ACC112 (cell line): Measurements from ENCODE around the gene NNMT.
A peak's percentile ranks its signal among the peaks of the same experiment; 100 is the strongest.

Source experiments
- H2AFZ ChIP-seq: fragments of 200-600 bp; sonication (generic); one replicate; pipeline ENCODE4 v1.6.0; 2017; ENCODE audit warnings: antibody characterized with exemption, low read length; ENCODE audit not compliant: unreplicated experiment
- H3K27ac ChIP-seq: fragments of 200-600 bp; sonication (generic); 2 replicates; pipeline ENCODE4 v1.5.1; 2014; ENCODE audit warnings: low read depth, mild to moderate bottlenecking, antibody characterized with exemption, low read length, moderate library complexity
- H3K27me3 ChIP-seq: fragments of 200-600 bp; sonication (generic); 2 replicates; pipeline ENCODE4 v1.6.1; 2014; ENCODE audit warnings: mild to moderate bottlenecking, antibody characterized with exemption, low read length, moderate library complexity, mixed read lengths; ENCODE audit not compliant: insufficient read depth
- H3K36me3 ChIP-seq: fragments of 200-600 bp; sonication (generic); 2 replicates; pipeline ENCODE4 v1.6.1; 2016; ENCODE audit warnings: mild to moderate bottlenecking, antibody characterized with exemption, low read length, moderate library complexity, mixed read lengths; ENCODE audit not compliant: insufficient read depth
- H3K4me1 ChIP-seq: fragments of 200-600 bp; sonication (generic); one replicate; pipeline ENCODE4 v1.6.1; 2016; ENCODE audit warnings: low read length, mixed read lengths; ENCODE audit not compliant: insufficient read depth, unreplicated experiment, control insufficient read depth
- H3K4me3 ChIP-seq: fragments of 200-600 bp; sonication (generic); 2 replicates; pipeline ENCODE4 v1.5.1; 2014; ENCODE audit warnings: mild to moderate bottlenecking, low read depth, low read length
- H3K79me2 ChIP-seq: fragments of 200-600 bp; sonication (generic); one replicate; pipeline ENCODE4 v1.6.0; 2016; ENCODE audit warnings: low read length; ENCODE audit not compliant: control insufficient read depth, unreplicated experiment, insufficient read depth

NNMT gene

DNA sequence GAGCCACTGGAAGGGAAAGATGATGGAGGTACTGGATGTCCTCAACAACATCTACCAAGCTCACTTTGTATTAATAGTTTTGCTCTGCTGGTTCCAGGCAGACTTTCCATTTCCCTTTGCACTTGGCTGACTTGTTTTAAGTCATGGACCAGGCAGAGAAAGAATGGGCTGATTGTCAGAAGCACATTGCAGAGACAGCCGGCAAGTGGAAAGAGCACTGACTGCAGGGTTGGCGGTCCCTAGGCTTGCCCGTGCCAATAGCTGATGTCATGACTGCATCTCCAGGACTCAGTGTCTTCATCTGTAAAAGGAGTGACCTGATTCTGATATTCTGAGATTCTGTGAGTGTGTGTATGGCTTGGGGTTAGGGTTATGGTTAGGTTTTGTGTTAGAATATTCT, 20.9 kb upstream of the NNMT start:
- Histone ChIP-seq H3K27ac (no peak overlapping the region), H3K79me2 (no peaks in the 10 kb centered on the region), H3K36me3 (no peaks in the 10 kb centered on the region), H2AFZ (no peak overlapping the region), H3K4me3 (no peak overlapping the region), H3K4me1 (peaks cover 10% of the 10 kb centered on the region), H3K27me3 (no peaks in the 10 kb centered on the region)

DNA sequence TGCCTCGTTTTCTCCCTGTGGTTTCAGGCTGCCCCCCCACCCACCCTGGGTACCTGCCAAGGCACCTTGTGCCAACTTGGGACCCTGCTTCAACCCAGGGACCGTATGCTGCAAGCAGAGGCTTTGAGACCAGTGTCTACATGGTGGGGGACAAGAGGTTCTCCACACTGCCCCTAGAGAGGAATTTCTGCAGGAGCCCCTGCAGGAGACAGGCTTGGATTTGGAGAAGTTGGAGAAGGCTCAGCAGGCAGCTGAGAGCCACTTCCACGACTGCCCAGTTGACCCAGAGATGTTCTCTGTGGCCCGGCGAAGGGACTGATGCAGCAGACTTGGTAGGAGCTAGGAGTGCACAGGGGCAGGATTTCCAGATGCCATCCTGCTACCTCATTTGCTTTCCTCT, 20.1 kb upstream of the NNMT start:
- H3K4me3 ChIP-seq: no peak overlapping the region

DNA sequence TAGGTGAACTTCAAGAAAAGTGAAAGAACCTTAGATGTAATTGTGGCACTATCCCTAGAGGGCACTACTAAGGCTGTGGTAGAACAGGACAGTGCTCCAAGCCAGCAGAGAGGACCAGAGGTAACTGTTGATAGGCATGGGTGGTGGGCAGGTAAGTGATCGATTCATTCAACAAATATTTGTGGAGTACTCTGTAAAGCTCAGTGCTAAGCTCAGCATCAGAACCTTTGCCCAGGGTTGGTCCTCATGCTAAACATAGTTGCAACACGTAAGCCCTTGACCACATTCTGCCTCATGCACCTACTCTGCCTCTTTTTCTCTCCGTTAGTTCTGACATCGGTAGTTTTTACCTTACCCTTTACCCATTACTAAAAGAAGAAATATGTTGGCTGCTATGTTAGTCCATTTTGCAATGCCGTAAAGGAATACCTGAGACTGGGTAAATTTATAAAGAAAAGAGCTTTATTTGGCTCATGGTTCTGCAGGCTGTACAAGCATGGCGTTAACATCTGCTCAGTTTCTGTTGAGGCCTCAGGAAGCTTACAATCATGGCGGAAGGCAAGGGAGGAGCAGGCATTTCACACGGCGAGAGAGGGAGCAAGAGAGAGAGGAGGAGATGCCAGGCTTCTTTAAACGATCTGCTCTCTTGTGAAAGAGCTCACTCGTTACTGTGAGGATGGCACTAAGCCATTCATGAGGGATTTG, 18.4 kb upstream of the NNMT start:
- H3K4me1 ChIP-seq: peaks cover 22% of the 10 kb centered on the region
- H2AFZ ChIP-seq: no peak overlapping the region
- no peaks in the 10 kb centered on the region for H3K36me3 ChIP-seq
- no peaks in the 10 kb centered on the region for H3K79me2 ChIP-seq
- no peaks in the 10 kb centered on the region for H3K27me3 ChIP-seq
- no peak overlapping the region for H3K27ac ChIP-seq
- no peak overlapping the region for H3K4me3 ChIP-seq

More for the DNA sequence above, 20.1 kb upstream of the NNMT start:
- Histone ChIP-seq H3K27me3 (no peaks in the 10 kb centered on the region), H3K79me2 (no peaks in the 10 kb centered on the region), H3K36me3 (no peaks in the 10 kb centered on the region), H2AFZ (no peak overlapping the region), H3K27ac (no peak overlapping the region), H3K4me1 (peaks cover 17% of the 10 kb centered on the region)

DNA sequence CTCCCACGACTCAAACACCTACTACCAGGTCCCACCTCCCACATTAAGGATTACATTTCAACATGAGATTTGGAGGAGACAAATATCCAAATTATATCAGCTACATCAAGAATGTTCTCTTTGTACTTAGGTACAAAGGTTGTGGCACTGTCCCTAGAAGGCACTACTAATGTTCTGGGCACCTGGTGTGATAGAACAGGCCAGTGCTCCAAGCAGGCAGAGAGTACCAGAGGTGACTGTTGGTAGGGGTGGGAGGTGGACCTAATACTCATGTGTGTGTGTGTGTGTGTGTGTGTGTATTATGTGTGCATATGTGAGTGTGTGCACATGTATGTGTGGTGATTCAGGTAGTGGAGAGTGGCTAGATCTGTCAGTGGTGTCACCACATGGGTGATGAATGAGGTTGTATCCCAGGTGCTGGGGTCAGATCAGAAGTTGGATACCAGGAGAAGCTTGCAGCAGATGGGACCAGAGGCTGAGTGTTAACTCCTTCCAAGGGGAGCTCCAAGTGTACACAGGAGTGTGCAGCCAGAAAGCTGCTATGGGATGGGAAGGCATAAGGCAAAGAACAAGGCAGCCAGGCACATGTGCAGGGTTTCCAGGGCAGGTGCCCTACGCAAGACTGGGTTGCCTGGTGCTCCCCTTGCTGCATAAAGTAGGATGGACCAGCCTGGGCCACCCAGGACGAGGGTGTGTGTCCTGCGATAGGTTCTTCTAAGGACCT, 17.7 kb upstream of the NNMT start:
- no peak overlapping the region for H3K4me3 ChIP-seq
- no peak overlapping the region for H3K27ac ChIP-seq
- H2AFZ ChIP-seq: no peak overlapping the region
- H3K4me1 ChIP-seq: peaks cover 22% of the 10 kb centered on the region
- H3K79me2 ChIP-seq: no peaks in the 10 kb centered on the region
- H3K36me3 ChIP-seq: no peaks in the 10 kb centered on the region
- H3K27me3 ChIP-seq: no peaks in the 10 kb centered on the region

DNA sequence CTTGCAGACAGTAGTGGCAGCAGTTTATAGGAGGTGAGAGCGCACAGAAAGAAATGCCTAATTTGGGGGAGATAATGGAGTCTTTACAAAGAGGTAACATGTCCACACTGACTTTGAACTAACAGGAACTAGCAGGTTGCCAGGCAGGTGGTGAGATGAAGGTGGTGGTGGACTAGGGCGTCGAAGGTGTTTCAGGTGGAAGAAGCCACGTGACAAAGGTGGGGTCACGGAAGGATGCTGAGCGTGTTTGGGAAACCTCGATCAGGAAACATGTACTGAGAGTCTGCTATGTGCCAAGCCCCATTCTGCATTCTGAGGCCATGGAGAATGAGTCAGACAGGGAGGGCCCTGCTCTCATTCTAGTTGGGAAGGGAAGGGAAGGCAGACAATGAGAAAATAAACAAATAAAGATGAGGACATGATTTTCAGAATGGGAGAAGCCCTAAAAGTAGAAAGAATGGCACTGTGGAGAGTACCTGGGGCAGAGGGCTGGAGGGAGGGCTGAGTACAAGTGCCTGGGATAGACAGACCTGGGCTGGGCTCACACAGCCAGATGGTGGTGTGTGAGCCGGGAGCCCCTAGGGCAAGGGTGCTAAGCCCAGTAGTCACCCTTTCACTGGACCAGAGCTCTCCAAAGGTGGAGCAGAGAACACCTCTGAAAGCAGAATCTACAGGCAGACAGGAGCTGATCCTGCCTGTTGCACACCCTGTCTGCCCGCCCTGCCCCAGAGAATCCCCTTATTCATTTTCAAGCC, 16.2 kb upstream of the NNMT start:
- Histone ChIP-seq H3K27me3 (no peaks in the 10 kb centered on the region), H3K36me3 (no peaks in the 10 kb centered on the region), H3K4me1 (peaks cover 23% of the 10 kb centered on the region), H3K79me2 (no peaks in the 10 kb centered on the region), H3K27ac (no peak overlapping the region), H3K4me3 (no peak overlapping the region), H2AFZ (no peak overlapping the region)

DNA sequence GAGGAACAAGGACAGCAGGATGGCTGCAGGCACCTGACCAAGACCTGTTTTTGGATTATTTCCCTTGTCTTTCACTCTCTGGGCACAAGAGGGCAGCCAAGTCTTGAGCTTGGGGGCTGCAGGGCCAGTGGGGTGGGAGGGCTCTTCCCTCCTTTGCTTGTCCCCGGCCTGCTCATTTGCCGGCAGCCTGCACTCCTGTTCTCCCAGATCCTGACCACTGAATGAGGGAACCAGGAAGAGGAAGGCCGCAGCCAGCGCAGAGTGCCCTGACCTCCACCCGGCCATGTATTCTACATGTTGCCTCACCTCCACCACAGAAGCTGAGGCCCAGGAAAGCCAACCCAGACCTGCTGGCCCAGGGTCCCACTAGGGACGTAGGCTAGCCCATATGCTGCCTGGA, 15.5 kb upstream of the NNMT start:
- Histone ChIP-seq H3K4me1 (peaks cover 30% of the 10 kb centered on the region), H3K4me3 (no peak overlapping the region), H3K27me3 (no peaks in the 10 kb centered on the region), H3K36me3 (no peaks in the 10 kb centered on the region), H3K79me2 (no peaks in the 10 kb centered on the region), H2AFZ (peak overlapping the region; percentile 55), H3K27ac (peak overlapping the region; percentile 12; the same call in 1 of the 2 replicates)

DNA sequence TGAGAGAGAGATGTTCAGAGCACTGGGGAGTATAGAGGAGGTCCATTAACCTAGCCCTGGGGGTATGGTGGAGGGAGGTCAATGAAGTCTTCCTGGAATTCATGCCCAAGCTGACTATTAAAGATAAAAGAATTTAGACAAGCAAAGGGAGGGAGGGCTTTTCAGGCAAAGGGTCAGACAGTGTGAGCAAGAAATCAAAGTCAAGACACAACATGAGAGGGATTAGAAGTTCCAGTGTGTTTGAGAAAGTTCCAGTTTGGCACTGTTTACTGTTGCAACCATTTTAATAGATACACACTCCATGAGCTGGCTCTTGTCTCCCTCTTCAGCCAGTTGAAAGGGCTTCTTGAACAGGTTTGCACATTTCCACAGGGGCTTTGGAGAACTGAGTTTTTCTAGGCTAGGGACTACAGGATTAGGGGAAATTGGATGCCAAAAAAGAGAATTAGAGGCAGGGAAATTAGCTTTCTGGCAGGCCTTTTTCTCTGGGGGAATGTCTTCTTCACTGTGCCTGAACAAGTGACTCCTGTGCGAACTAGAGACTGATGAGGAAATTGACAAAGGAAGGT, 14.7 kb upstream of the NNMT start:
- no peaks in the 10 kb centered on the region for H3K27me3 ChIP-seq
- no peaks in the 10 kb centered on the region for H3K79me2 ChIP-seq
- peaks cover 38% of the 10 kb centered on the region for H3K4me1 ChIP-seq
- H3K4me3 ChIP-seq: no peak overlapping the region
- H2AFZ ChIP-seq: no peak overlapping the region
- peak overlapping the region; percentile 12; the same call in 1 of the 2 replicates for H3K27ac ChIP-seq
- no peaks in the 10 kb centered on the region for H3K36me3 ChIP-seq

DNA sequence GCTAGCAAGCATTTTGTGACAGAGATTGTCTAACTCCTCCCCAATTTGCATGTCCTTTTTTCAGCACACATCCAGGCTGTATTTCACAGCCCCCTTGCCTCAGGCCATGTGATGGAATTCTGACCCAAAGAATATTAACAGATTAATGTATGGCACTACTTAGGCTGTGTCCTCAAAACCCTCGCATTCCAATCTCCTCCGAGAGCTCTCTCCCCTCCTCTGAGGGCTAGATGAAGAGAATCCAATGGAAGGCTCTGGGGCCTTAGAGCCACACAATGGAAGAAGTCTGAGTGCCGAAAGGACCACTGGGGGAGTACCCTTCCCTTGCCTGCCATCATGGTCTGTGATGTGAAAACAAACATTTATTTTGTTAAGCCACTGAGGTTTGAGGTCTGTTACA, 13.7 kb upstream of the NNMT start:
- Histone ChIP-seq H3K79me2 (no peaks in the 10 kb centered on the region), H2AFZ (no peak overlapping the region), H3K36me3 (no peaks in the 10 kb centered on the region), H3K27me3 (no peaks in the 10 kb centered on the region), H3K4me1 (peaks cover 42% of the 10 kb centered on the region), H3K4me3 (no peak overlapping the region), H3K27ac (no peak overlapping the region)

DNA sequence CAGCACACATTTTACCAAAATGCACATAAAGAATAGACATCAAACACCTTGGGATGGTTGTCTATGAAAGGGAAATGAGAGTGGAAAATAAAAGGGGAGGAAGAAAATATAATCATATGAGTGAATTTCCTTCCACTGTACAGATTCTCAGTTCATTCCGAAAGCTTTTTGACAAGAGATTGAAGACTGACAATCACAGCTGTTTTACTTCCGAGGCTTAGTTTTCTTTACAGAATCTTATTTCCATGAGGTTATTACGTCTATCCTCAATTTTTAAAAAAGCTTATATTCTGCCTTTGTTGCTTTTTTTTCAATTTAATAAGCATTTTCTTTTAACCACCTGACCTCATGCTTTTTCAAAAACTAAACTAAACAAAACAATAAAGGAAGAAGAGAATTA, 12.8 kb upstream of the NNMT start:
- no peaks in the 10 kb centered on the region for H3K79me2 ChIP-seq
- H3K4me3 ChIP-seq: no peak overlapping the region
- H2AFZ ChIP-seq: no peak overlapping the region
- H3K27me3 ChIP-seq: no peaks in the 10 kb centered on the region
- H3K4me1 ChIP-seq: peaks cover 42% of the 10 kb centered on the region
- no peaks in the 10 kb centered on the region for H3K36me3 ChIP-seq
- no peak overlapping the region for H3K27ac ChIP-seq

DNA sequence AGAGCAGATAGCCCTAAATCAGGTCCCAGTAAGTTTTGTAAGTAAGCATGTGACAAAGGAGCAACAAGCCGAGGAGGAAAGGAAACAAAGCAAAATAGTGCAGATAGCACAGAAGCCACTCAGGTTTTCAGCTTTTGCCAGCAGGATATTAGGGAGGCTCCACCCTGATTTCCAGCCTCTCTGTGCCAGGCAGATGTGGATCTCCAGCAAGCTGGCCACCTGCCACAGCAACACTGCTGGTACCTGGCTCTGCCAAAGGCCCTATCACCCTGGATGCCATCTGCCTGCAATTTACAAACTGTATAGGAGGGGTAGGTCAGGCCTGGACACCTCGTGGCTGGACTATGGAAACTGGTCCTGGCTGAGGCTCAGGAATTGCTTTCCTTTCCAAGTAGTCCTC, 12.2 kb upstream of the NNMT start:
- no peak overlapping the region for H2AFZ ChIP-seq
- no peaks in the 10 kb centered on the region for H3K79me2 ChIP-seq
- peaks cover 42% of the 10 kb centered on the region for H3K4me1 ChIP-seq
- H3K27ac ChIP-seq: no peak overlapping the region
- H3K4me3 ChIP-seq: no peak overlapping the region
- no peaks in the 10 kb centered on the region for H3K36me3 ChIP-seq
- H3K27me3 ChIP-seq: no peaks in the 10 kb centered on the region
